GM12801 (cell line): ENCODE results near the gene KLHL28.

Source experiments
- TF ChIP-seq, protein P1 (sequence below): IDR thresholded peaks from one replicate; pipeline ENCODE4 v1.5.1; 2011; ENCODE audit warnings: control low read depth; ENCODE audit not compliant: insufficient read length; ENCODE audit errors: extremely low read depth

Gene KLHL28

GRCh38 chr14:44960146-44960545 is 1.6 kb downstream of the KLHL28 start:
- TF ChIP-seq, protein P1, sequence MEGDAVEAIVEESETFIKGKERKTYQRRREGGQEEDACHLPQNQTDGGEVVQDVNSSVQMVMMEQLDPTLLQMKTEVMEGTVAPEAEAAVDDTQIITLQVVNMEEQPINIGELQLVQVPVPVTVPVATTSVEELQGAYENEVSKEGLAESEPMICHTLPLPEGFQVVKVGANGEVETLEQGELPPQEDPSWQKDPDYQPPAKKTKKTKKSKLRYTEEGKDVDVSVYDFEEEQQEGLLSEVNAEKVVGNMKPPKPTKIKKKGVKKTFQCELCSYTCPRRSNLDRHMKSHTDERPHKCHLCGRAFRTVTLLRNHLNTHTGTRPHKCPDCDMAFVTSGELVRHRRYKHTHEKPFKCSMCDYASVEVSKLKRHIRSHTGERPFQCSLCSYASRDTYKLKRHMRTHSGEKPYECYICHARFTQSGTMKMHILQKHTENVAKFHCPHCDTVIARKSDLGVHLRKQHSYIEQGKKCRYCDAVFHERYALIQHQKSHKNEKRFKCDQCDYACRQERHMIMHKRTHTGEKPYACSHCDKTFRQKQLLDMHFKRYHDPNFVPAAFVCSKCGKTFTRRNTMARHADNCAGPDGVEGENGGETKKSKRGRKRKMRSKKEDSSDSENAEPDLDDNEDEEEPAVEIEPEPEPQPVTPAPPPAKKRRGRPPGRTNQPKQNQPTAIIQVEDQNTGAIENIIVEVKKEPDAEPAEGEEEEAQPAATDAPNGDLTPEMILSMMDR, result no peak

- TF ChIP-seq, protein P1, result no peak
These were observed 2.2 kb downstream of the KLHL28 start for GRCh38 chr14:44959538-44959937.

GRCh38 chr14:44956866-44957265 is 4.9 kb downstream of the KLHL28 start:
- TF ChIP-seq, protein P1, result no peak

- TF ChIP-seq, protein P1, result no peak
These were observed 6.2 kb downstream of the KLHL28 start for GRCh38 chr14:44955528-44955927.

GRCh38 chr14:44954750-44955149 is 7.0 kb downstream of the KLHL28 start:
- TF ChIP-seq, protein P1, result no peak

DNA sequence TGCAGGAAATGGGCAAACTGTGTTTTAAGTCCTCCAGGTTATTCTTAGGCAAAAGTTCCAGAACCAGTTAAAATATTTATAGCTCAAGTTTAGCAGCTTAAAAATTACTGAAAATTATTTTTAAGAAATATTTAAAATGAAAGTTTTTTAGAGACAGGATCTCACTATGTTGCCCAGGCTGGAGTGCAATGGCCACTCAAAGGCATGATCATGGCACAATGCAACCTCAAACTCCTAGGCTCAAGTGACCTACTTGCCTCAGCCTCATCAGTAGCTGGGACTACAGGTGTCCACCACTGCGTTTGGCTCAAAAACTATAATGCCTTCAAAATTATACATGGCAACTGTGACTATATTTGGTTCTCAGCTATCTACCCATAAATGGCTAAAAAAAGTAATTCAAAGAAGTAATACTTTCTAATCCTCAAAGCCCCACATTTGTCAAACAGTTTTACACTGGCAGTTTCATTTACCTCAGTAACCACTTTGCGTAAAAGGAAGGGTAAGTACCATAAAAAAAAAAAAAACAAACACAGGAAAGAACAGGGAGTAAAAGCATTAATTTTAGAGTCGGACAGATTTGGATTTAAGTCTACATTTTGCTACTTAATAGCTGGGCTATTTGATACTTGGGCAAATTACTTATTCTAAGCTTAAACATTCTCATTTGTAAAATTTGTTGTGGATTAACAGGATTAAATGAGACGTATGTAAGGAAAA is 9.2 kb downstream of the KLHL28 start:
- TF ChIP-seq, protein P1, result no peak

DNA sequence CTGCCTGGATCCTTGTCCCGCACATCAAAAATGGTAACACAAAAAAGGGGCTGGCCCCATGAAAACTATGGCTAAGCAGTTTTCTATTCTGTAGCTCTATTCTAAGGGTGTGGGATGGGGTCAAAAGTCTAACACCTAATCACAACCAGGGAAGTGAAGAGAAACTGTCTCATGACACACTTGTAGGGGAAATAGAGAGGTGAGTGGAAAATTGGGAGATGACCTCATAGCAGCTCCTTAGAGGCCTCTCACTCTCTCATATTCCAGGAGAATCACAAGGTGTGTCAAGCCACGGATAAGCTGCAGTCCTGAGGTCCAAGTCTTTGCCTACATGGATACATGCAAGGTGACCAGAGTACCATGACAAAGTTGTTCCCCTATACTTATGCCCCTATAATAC is 10.7 kb downstream of the KLHL28 start:
- TF ChIP-seq, protein P1, result no peak

DNA sequence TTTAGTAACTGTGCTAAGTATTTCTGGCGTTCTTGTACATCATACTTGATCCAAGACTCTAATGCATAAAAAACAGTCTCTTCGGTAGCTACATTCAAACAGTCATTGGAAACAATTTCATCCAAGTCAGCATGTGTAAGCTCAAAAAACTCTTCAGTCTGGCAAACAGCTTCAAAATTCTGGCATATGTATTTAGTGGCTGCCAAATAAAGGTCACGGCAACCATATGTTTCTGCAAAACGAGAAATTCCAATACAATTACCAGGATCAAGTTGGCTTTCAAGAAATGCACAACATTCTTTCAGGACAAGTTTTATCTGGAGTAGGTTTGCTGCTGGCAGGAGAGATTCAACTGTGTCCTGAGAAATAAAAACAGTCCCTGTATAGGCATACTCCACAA is 16.5 kb downstream of the KLHL28 start:
- TF ChIP-seq, protein P1, result no peak
